Measurements from ENCODE around the gene SERPINB6.
A peak's percentile ranks its signal among the peaks of the same experiment; 100 is the strongest.
"Not testable (repeated sequence)": the region's sequence is repeated elsewhere in the genome, so short reads cannot be mapped to it uniquely, and the experiment has no call there.

Gene SERPINB6

GRCh38 chr6:2919886-2920285 lies 51.5 kb downstream of the SERPINB6 start:
- no peak overlapping the region for H3K4me3 ChIP-seq (ENCODE audit: low read depth, low read length)
- DNase-seq (ENCODE audit: low read depth): no peak

DNA sequence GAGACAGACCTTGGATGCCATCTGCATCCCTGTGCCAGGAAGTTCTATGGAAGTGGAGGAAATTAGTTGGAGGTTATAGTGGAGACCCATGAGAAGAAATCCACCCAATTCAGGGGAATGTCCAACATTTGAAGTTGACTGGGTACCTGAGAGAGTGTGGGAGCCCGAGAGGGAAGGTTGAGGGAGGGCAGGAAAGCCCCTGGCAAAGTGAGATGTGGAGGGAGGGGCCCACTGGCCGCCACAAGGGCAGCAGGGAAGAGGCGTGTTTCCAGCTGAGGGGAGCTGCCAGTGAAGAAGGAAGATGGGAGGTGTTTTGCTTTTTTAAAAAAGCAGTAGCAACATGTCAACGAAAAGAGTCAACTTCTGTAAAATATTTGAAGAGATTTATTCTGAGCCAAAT lies 52.0 kb downstream of the SERPINB6 start:
- DNase-seq (ENCODE audit: low read depth): no peak
- H3K4me3 ChIP-seq (ENCODE audit: low read depth, low read length): no peak overlapping the region

DNA sequence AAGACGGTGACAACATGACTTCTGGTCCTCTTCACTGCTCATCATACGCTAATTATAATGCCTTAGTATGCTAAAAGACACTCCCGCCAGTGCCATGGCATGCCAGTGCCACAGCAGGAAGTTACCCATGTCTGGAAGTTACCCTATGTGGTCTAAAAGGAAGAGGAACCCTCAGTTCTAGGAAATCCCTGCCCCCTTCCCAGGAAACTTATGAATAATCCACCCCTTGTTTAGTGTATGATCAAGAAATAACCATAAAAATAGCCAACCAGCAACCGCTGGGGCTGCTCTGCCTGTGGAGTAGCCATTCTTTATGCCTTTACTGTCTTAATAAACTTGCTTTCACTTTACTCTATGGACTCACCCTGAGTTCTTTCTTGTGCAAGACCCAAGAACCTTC lies 52.4 kb downstream of the SERPINB6 start:
- no peak overlapping the region for H3K4me3 ChIP-seq (ENCODE audit: low read depth, low read length)
- no peak for DNase-seq (ENCODE audit: low read depth)

DNA sequence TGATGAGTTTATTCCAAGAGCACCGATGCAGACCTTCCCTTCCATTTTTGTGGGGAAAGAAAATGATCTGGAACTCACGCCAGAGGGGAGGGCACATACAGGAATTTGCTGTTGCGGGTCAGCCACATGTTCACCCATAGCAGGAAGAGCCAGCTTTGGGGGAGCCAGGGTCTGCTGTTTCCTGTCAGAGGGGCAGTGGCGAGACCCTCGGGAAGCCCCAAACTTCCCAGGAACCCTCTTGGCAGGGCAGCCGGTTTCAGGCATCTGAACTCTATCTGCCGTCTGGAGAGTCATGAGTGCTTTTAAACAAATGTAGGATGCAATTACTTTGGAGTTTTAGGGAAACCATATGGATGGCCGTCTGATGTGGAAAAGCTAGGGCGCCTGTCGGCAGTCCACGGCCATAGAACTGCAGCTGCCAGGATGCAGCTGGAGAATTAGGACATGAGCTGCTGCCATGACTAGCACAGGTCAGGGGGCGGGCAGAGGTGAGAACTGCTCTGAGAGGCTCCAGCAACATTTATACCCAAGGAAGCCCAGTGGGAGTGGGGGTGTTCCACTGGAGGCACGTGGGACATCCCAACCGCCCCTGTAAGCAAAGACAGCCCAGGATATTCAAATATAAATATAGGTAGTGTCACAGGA lies 53.4 kb downstream of the SERPINB6 start:
- no peak overlapping the region for H3K4me3 ChIP-seq (ENCODE audit: low read depth, low read length)
- no peak for DNase-seq (ENCODE audit: low read depth)

DNA sequence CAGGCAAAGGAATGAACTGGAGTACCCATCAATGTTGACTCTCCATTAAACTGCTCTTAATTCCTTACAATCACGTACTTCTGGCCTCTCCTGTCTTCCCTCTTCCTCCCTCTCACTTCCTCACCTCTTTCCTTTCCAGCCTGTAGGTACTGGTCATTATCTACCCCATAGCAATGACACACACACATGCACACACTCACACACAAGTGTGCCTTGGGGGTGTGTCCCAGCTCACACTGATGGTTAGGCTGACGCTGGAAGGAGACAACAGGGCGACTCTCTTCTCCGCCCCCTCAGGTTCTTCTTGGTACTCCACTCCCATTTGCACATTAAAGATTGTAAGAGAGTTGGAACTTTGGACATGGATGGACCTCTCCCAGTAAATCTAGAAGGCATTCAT lies 54.3 kb downstream of the SERPINB6 start:
- no peak overlapping the region for H3K4me3 ChIP-seq (ENCODE audit: low read depth, low read length)
- DNase-seq (ENCODE audit: low read depth): no peak

GRCh38 chr6:2916158-2916925 lies 55.0 kb downstream of the SERPINB6 start:
- no peak overlapping the region for H3K4me3 ChIP-seq (ENCODE audit: low read depth, low read length)
- DNase-seq (ENCODE audit: low read depth): no peak

DNA sequence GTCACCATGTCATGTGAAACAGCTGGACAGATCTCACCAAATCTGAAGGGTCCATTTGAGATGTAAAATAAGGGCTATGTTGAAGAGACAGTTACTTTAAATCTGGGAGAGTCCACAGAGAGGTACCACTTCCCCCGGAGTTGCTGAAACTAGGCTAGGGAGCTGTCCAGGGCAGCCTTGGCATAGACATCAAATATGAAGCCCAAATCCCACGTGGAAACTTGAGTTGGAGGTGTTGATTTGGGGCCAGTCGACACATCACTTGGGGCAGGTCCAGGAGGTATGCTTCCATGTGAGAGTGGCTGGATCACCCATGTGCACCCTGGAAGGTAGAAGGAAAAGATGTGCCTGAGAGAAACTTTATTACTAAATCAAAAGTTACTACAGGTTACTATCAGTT lies 56.2 kb downstream of the SERPINB6 start:
- no peak overlapping the region for H3K4me3 ChIP-seq (ENCODE audit: low read depth, low read length)
- no peak for DNase-seq (ENCODE audit: low read depth)

- no peak for DNase-seq (ENCODE audit: low read depth)
- no peak overlapping the region for H3K4me3 ChIP-seq (ENCODE audit: low read depth, low read length)
Measured at GRCh38 chr6:2914318-2914660, 57.1 kb downstream of the SERPINB6 start.

- no peak overlapping the region for H3K4me3 ChIP-seq (ENCODE audit: low read depth, low read length)
- DNase-seq (ENCODE audit: low read depth): no peak
Measured at GRCh38 chr6:2913621-2914317, 57.6 kb downstream of the SERPINB6 start.

DNA sequence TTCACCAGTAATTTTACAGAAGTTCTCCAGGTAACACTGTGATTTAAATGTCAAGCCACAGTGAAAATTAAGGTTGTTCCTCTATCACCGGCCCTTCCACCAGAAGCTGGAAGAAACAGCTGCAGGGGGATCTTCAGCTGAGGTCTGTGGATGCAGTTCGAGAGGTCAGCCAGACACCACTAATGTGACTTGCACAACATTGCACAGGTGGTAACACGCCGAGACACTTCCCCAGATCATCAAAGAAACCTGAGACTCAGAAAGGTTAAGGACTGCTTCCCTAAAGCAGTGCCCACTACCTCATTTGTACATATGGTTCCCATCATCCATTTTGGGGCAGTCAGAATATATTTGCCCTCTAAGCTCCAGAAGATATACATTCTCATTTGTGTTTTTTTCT lies 60.2 kb downstream of the SERPINB6 start:
- DNase-seq (ENCODE audit: low read depth): no peak
- H3K4me3 ChIP-seq (ENCODE audit: low read depth, low read length): no peak overlapping the region

- no peak for DNase-seq (ENCODE audit: low read depth)
- H3K4me3 ChIP-seq (ENCODE audit: low read depth, low read length): no peak overlapping the region
Measured at GRCh38 chr6:2909718-2910117, 61.6 kb downstream of the SERPINB6 start.

DNA sequence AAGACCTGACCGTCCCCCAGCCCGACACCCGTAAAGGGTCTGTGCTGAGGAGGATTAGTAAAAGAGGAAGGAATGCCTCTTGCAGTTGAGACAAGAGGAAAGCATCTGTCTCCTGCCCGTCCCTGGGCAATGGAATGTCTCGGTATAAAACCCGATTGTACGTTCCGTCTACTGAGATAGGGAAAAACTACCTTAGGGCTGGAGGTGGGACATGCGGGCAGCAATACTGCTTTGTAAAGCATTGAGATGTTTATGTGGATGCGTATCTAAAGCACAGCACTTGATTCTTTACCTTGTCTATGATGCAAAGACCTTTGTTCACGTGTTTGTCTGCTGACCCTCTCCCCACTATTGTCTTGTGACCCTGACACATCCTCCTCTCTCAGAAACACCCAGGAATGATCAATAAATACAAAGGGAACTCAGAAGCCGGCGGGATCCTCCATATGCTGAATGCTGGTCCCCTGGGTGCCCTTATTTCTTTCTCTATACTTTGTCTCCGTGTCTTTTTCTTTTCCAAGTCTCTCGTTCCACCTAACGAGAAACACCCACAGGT lies 62.2 kb downstream of the SERPINB6 start:
- H3K4me3 ChIP-seq (ENCODE audit: low read depth, low read length); DNase-seq (ENCODE audit: low read depth): not testable (repeated sequence)

DNA sequence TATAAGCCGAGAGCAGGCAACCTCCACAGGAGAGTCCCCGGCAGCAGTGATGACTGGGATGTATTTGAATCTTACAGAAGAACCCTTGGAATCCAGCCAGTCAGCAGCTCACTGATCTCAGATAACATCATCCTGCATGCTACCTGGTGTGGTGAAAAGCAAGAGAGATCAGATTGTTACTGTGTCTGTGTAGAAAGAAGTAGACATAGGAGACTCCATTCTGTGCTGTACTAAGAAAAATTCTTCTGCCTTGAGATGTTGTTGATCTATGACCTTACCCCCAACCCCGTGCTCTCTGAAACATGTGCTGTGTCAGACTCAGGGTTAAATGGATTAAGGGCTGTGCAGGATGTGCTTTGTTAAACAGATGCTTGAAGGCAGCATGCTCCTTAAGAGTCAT lies 62.9 kb downstream of the SERPINB6 start:
- not testable (repeated sequence) for H3K4me3 ChIP-seq (ENCODE audit: low read depth, low read length); DNase-seq (ENCODE audit: low read depth)

- H3K4me3 ChIP-seq (ENCODE audit: low read depth, low read length): peak overlapping the region; percentile 53
- not testable (repeated sequence) for DNase-seq (ENCODE audit: low read depth)
Measured at GRCh38 chr6:2903411-2904185, 67.8 kb downstream of the SERPINB6 start.

DNA sequence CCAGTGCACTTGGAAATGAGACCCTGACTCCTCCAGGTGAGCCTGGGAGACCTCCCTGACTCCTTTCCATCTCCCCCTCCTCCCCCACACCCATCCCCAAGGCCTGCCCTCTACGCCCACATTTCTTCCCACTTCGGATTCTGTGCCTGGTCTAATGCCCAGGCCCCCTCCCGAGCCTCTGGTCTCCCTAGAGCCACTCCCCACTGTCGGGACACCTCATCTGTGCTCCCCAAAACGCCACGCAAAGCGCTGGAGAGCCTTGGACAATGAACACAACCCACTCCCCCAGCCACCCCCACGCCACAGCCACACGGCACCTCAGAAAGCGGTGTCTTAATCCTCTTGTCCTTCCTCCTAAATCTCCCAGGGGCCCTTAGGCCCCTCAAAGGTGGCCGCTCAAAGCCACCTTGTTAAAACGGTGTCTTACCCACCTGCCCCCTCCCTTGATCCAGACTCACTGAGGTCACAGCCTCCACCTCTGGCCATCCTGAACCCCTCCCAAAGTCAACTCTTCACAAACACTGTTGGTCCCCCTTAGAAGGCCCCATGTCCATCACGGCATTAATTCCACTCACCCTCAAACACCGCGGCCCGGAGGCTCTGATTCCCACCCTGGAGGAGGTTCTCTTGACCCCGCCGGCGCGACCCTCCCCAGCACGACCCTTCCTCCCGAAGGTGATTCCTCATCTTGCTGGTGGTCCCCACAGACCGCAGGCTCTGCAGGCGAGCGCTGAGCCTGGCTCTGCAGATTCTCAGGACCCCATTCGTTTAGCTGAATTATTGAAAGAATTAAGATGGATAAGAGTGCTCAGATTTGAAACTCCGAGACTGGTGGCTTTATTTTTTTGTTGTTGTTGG lies 69.5 kb downstream of the SERPINB6 start:
- not testable (repeated sequence) for DNase-seq (ENCODE audit: low read depth)

GRCh38 chr6:2900821-2901644 lies 70.3 kb downstream of the SERPINB6 start:
- H3K4me3 ChIP-seq (ENCODE audit: low read depth, low read length): no peak overlapping the region
- no peak for DNase-seq (ENCODE audit: low read depth)

More for the DNA sequence above, 69.5 kb downstream of the SERPINB6 start:
- peak overlapping the region; percentile 53 for H3K4me3 ChIP-seq (ENCODE audit: low read depth, low read length)

DNA sequence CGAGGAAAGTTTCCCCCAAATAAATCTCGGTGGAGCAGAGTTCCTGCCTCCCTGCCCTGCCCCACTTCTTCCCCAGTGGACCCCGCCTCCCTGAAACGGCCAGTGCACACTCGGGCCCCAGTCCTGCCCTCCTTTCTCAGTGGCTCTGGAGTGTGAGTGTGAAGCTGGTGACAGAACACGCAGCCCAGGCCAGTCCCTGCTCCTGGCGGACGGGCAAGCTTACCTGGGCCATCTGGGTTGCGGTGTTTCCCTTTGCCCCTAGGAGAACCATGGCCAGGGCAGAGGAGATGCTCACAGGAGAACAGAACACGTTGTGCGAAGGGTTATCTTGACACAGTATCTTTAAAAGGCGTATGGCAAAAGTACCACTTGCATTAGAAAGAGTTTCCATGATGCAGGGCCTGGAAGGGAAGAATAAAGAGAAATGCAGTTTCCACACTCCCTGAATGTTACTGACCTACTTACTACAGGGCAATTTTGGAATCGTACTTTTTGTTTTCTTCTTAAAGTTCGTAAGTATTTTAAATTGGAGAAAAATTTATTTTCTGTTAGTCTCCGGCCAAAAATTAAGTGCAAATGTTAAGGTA lies 71.1 kb downstream of the SERPINB6 start:
- no peak overlapping the region for H3K4me3 ChIP-seq (ENCODE audit: low read depth, low read length)
- no peak for DNase-seq (ENCODE audit: low read depth)

GRCh38 chr6:2899596-2899995 lies 71.8 kb downstream of the SERPINB6 start:
- DNase-seq (ENCODE audit: low read depth): no peak
- H3K4me3 ChIP-seq (ENCODE audit: low read depth, low read length): no peak overlapping the region
